Stimulated activated CD4-positive, alpha-beta T cell treated with anti-CD3 and anti-CD28 coated beads, Interleukin-1b, Interleukin-23, amount 100 ng/mL, for 1 hour (primary cell): ENCODE results near the gene GABRB1.

Source experiments
- DNase-seq, 2 donors: peaks; one replicate each; pipeline ENCODE4 v3.0.0-alpha.2; 2020; ENCODE audit warnings: low read depth in 2 of 2

GABRB1 gene

DNA sequence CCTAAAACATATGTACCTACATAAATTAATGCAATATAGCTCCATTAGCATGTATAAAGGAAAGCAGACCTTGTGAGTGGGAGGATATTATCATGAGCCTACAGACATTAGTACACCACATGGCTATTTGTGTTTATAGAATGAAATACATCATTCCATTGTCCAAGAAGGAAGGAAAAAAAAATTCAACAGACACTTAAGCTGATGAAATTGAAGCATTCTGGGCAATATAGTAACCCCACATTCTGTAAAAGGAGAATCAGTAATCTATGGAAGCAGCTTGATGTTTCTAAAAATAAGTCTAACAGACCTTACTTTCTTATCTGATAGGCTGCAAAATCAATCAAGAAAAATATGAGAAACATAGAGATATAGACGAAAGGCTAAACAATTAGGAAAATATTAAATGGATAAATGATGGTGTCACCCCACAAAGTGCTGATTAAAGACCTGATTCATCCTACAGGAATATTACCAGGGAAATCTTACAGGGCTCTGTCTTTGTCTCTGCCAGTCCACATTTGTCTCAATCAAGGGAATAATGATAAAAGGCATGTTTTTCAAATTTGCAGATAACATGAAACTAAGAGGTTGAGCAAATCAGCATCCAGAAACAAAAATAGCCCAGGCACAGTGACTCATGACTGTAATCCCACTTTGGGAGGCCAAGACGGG lies 355.3 kb downstream of the GABRB1 start:
- DNase-seq = no peak

- no peak for DNase-seq
These were observed 359.2 kb downstream of the GABRB1 start for GRCh38 chr4:47390428-47391125.

- DNase-seq = no peak
These were observed 359.9 kb downstream of the GABRB1 start for GRCh38 chr4:47391256-47391655.

DNA sequence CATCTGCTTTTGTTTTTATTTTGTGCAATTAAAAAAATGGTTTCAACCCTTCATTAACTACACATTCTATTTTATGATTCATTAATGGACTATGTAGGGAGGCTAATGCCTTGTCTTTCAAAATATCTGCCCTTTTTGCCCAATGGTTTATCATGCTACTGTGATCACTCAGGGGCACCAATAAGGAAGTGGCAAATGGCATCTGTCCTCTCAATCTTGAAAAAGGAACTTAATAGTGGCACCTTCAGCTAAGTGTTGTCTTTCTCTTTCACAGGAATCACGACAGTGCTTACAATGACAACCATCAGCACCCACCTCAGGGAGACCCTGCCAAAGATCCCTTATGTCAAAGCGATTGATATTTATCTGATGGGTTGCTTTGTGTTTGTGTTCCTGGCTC lies 375.0 kb downstream of the GABRB1 start:
- DNase-seq = no peak

DNA sequence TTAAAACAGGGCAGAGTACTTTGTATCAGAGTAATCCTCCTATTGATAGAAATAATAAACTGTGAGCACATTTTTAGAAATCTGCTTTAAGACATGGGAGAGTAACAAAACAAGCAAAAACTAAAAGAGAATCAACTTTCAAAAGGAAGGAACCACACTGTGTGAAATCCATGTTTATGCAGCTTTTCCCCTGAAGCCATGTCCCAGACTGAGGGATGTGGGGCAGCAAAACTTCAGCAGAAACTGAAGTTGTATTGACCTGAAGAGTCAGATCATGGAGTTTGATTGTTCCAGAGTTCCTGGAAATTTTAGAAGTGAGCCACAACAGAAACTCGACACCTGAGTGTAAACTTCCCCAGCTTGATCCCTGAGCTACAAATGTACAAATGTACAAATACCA lies 378.9 kb downstream of the GABRB1 start:
- DNase-seq = no peak

- no peak for DNase-seq
These were observed 382.2 kb downstream of the GABRB1 start for GRCh38 chr4:47413521-47413920.

GRCh38 chr4:47415719-47416118 lies 384.4 kb downstream of the GABRB1 start:
- no peak for DNase-seq

- DNase-seq = no peak
These were observed 386.8 kb downstream of the GABRB1 start for GRCh38 chr4:47418147-47418546.

DNA sequence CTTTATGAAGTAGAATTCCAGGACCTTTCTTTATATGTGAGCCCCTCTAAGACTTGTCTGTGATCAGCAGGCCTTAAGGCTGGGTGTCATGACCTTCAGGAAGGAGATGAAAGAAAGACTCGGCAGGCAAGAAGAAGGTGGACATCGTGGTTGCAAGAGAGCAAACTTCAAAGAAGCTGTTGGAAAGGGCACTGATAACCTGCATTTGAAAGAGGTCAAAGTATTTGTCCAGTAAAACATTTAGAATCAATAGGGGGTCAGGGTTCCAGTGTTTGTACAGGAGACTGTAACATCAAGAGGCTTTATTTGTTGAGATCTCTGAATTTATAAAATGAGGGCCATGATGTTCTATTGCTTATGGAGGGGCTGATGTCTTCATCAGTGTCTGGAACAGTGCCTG lies 387.9 kb downstream of the GABRB1 start:
- no peak for DNase-seq

GRCh38 chr4:47425628-47426027 lies 394.3 kb downstream of the GABRB1 start:
- no peak for DNase-seq

DNA sequence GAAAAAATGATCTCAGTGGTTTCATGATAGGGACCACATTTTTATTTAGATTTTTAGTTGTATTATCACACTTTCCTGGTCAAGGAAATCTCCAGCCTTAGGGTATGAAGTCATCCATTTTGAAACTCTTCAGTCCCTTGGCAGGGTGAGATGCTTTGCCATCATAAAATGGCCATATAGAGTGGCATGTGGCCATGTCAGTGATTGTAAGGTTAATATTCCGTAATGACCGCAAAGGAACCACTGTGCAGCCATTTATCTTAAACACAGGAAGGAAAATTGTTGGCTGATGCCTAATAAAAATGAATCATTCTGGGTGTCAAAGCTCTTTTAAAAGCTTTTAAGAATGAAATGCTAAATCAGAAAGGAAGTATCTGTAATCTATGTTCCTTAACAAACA lies 396.6 kb downstream of the GABRB1 start:
- no peak for DNase-seq

GRCh38 chr4:47432749-47433148 lies 401.4 kb downstream of the GABRB1 start:
- no peak for DNase-seq

DNA sequence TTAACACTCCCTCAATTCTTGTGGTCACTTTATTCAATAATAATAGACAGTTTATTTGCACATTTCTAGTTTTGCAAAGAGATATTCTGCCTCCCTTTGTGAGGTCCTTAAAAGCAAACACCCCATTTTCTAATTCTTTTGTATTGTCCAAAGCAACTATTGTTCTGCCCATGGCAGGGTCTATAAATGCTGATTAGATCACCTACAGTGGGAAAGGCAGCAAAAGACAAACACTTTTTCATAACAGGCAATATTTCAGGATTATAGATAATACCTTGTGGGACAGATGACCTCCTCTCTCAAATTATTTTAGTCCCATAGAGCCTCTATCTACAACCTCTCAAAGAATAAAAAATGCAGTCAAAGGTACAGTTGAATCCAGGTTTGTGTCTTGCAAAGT lies 403.6 kb downstream of the GABRB1 start:
- DNase-seq = no peak

GRCh38 chr4:47442980-47443379 lies 411.6 kb downstream of the GABRB1 start:
- no peak for DNase-seq

- no peak for DNase-seq
These were observed 412.7 kb downstream of the GABRB1 start for GRCh38 chr4:47444031-47444430.

GRCh38 chr4:47451657-47452056 lies 420.3 kb downstream of the GABRB1 start:
- DNase-seq = no peak

- no peak for DNase-seq
These were observed 431.4 kb downstream of the GABRB1 start for GRCh38 chr4:47462799-47463234.

- DNase-seq = peak; percentile 93 to 95
These were observed 432.0 kb downstream of the GABRB1 start, which contains the start of gene COMMD8 for GRCh38 chr4:47463235-47463956. TSS of gene COMMD8 (minus strand) at chr4:47463702. CDS start at chr4:47463651, 51 bp downstream.

DNA sequence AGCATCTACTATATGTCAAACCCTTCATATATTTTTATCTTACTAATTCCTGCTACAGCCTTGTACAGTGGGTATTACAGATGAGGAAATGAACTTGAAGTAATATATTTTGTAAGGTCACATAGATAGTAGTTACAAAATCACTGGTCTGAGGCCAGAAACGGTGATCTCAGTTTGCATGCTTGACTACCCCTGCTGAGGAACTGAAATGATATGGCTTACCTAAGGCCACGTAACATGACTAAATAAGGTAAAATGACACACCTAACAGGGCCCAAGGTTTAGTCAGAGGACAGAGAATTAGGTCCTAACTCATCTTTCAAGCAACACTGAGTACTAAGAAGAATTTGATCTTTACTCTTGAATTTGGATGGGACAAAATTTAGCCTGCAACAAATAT lies 433.6 kb downstream of the GABRB1 start:
- DNase-seq = no peak

GRCh38 chr4:47466056-47466785 lies 434.9 kb downstream of the GABRB1 start:
- no peak for DNase-seq

GRCh38 chr4:47468706-47469365 lies 437.5 kb downstream of the GABRB1 start:
- DNase-seq = no peak

- no peak for DNase-seq
These were observed 438.6 kb downstream of the GABRB1 start for GRCh38 chr4:47469951-47470350.
